Fibroblast of lung (primary cell): Measurements from ENCODE around the gene CLOCK.

Experiments used
- CTCF ChIP-seq, 2 donors: IDR thresholded peaks in 1 of 2; conservative IDR thresholded peaks in 1 of 2; 1 replicate in 1 of 2; 2 replicates in 1 of 2; pipeline ENCODE4 v1.5.1; 2011 to 2012; ENCODE audit warnings: low read length in 2 of 2, control low read depth in 1 of 2, inconsistent platforms in 1 of 2, low read depth in 1 of 2, mild to moderate bottlenecking in 1 of 2
- EZH2 ChIP-seq: IDR thresholded peaks from 2 replicates; pipeline ENCODE4 v1.5.1; 2012; ENCODE audit warnings: low read length, control low read depth, mild to moderate bottlenecking; ENCODE audit errors: missing control alignments

- TF ChIP-seq CTCF (conservative IDR thresholded peaks at IDR 0.05 in 1 of 2, IDR thresholded peaks at IDR 0.05 in 1 of 2; ENCODE audit: low read depth in 1 of 2, low read length in 2 of 2) (peak; percentile 33 to 34), EZH2 (no peak)
These were observed 137.1 kb downstream of the CLOCK start for GRCh38 chr4:55409468-55410171.
